RKO (cell line): Measurements from ENCODE around the gene SDR39U1.

Experiments
- DNase-seq: peaks from one replicate; pipeline ENCODE4 v3.0.0-alpha.2; 2016; ENCODE audit warnings: low spot score

Gene SDR39U1

DNA sequence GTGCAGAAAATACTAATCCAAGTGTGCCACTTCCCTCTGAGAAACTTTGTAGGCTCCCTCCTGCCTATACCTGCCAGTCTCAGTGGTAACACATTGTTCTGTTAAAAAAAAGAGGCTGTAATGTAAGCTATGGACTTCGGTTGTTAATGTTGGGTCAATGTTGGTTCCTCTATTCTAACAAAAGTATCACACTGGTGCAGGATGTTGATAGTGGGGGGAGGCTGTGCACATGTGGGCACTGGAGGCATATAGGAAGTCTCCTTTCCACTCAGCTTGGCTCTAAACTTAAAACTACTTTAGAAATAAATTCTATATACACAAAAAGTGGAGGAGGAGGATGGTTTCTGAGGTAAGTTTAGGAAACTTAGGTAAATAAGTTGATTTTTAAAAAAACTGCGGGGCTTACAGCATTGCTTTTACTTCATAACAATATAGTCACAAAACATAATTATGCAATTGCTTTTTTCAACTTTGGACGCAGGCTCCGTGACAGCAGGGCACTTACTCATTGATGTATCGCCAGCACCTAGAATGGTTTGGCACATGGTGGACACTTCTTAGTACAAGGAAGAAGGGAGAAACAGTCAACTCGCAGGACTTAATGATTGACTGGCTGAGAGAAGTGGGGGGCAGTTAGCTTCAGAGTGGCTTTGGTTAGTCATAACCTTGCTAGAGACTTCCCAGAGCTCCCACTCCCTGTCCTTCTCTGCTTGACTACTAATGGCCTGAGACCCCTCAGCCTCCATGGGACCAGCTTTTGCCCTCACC lies 51.7 kb downstream of the SDR39U1 start:
- no peak for DNase-seq
